GM23338 (cell line): ENCODE results near the gene UBE2E2. TPM values are rescaled to one million over a fixed set of nuclear protein-coding genes. Genes with fewer than 3 reads are reported as not detected.

Source experiments
- ATAC-seq: fragments of 200-7000 bp; cut with Tn5 transposase; 3 replicates; pipeline ENCODE4 v1.9.1; 2020
- DNase-seq: peaks from one replicate; pipeline ENCODE4 v3.0.0-alpha.2; 2015; ENCODE audit warnings: low spot score
- H2AFZ ChIP-seq: fragments of 200-600 bp; sonication (generic); 2 replicates; pipeline ENCODE4 v1.8.0; 2016; ENCODE audit warnings: antibody characterized with exemption, mild to moderate bottlenecking, moderate library complexity
- H3F3A ChIP-seq: fragments of 200-600 bp; sonication (generic); replicated peaks from 2 replicates; pipeline ENCODE4 v1.8.0; 2017; ENCODE audit warnings: antibody characterized with exemption, mixed run types, low read depth
- H3K27ac ChIP-seq: fragments of 200-600 bp; sonication (generic); 2 replicates; pipeline ENCODE4 v1.6.1; 2016; ENCODE audit warnings: low read depth
- H3K27me3 ChIP-seq: fragments of 200-600 bp; sonication (generic); 2 replicates; pipeline ENCODE4 v1.8.0; 2016; ENCODE audit warnings: mild to moderate bottlenecking, mixed run types, moderate library complexity; ENCODE audit not compliant: insufficient read depth
- H3K36me3 ChIP-seq: fragments of 200-600 bp; sonication (generic); 2 replicates; pipeline ENCODE4 v1.8.0; 2016; ENCODE audit warnings: mild to moderate bottlenecking; ENCODE audit not compliant: insufficient read depth
- H3K4me1 ChIP-seq: fragments of 200-600 bp; sonication (generic); 2 replicates; pipeline ENCODE4 v1.8.0; 2016; ENCODE audit warnings: mild to moderate bottlenecking, moderate library complexity; ENCODE audit not compliant: insufficient read depth
- H3K4me2 ChIP-seq: fragments of 200-600 bp; sonication (generic); 2 replicates; pipeline ENCODE4 v1.7.1; 2017; ENCODE audit warnings: mixed run types
- H3K4me3 ChIP-seq: fragments of 200-600 bp; sonication (generic); 2 replicates; pipeline ENCODE4 v1.6.1; 2016; ENCODE audit warnings: mixed run types
- H3K79me2 ChIP-seq: fragments of 200-600 bp; sonication (generic); replicated peaks from 2 replicates; pipeline ENCODE4 v1.8.0; 2017; ENCODE audit warnings: mild to moderate bottlenecking; ENCODE audit not compliant: insufficient read depth
- H3K9me2 ChIP-seq: fragments of 200-600 bp; sonication (generic); 2 replicates; pipeline ENCODE4 v1.8.0; 2017; ENCODE audit not compliant: insufficient read depth
- H4K20me1 ChIP-seq: fragments of 200-600 bp; sonication (generic); replicated peaks from 2 replicates; pipeline ENCODE4 v1.8.0; 2017; ENCODE audit warnings: mild to moderate bottlenecking; ENCODE audit not compliant: insufficient read depth
- H3K27ac Mint-ChIP-seq: 2 replicates; pipeline ENCODE4 v1.8.0; 2020; ENCODE audit warnings: inconsistent platforms, mild to moderate bottlenecking, moderate library complexity, mixed read lengths
- H3K27me3 Mint-ChIP-seq: 3 replicates; pipeline ENCODE4 v1.8.0; 2022; ENCODE audit warnings: low read depth, mild to moderate bottlenecking, moderate library complexity, mixed read lengths, inconsistent platforms; ENCODE audit not compliant: insufficient read depth, poor library complexity
- H3K36me3 Mint-ChIP-seq: 3 replicates; pipeline ENCODE4 v1.8.0; 2021; ENCODE audit warnings: low read depth, mild to moderate bottlenecking, inconsistent platforms, moderate library complexity, mixed read lengths
- H3K4me1 Mint-ChIP-seq: 3 replicates; pipeline ENCODE4 v1.8.0; 2020; ENCODE audit warnings: mild to moderate bottlenecking, inconsistent platforms, mixed read lengths
- H3K4me3 Mint-ChIP-seq: 3 replicates; pipeline ENCODE4 v1.8.0; 2021; ENCODE audit warnings: moderate library complexity, mild to moderate bottlenecking, inconsistent platforms, mixed read lengths
- H3K9me3 Mint-ChIP-seq: 3 replicates; pipeline ENCODE4 v1.8.0; 2020; ENCODE audit warnings: moderate library complexity, mild to moderate bottlenecking, inconsistent platforms, mixed read lengths
- CREB1 ChIP-seq: fragments of 250-450 bp; sonication (Bioruptor Pico); IDR thresholded peaks from 2 replicates; pipeline ENCODE4 v1.5.0; 2020; ENCODE audit warnings: low read depth, mild to moderate bottlenecking, moderate library complexity
- EZH2 ChIP-seq: fragments of 200-600 bp; sonication (generic); IDR thresholded peaks from one replicate; pipeline ENCODE4 v1.8.0; 2017; ENCODE audit warnings: antibody characterized with exemption, mild to moderate bottlenecking, low read depth; ENCODE audit not compliant: unreplicated experiment
- EZH2phosphoT487 ChIP-seq: fragments of 200-600 bp; sonication (generic); IDR thresholded peaks from one replicate; pipeline ENCODE4 v1.8.1; 2018; ENCODE audit warnings: antibody characterized with exemption; ENCODE audit not compliant: unreplicated experiment
- NANOG ChIP-seq: IDR thresholded peaks from 2 replicates; pipeline ENCODE4 v1.6.1; 2016; ENCODE audit warnings: antibody characterized with exemption, borderline replicate concordance
- POLR2AphosphoS5 ChIP-seq: IDR thresholded peaks from 2 replicates; pipeline ENCODE4 v1.6.1; 2016; ENCODE audit warnings: antibody characterized with exemption, low read depth
- REST ChIP-seq: IDR thresholded peaks from one replicate; pipeline ENCODE4 v1.6.1; 2018; ENCODE audit warnings: antibody characterized with exemption; ENCODE audit not compliant: unreplicated experiment
- STAT1 ChIP-seq: IDR thresholded peaks from one replicate; pipeline ENCODE4 v1.6.1; 2016; ENCODE audit warnings: antibody characterized with exemption; ENCODE audit not compliant: unreplicated experiment
- ZNF114 ChIP-seq: fragments of 250-450 bp; sonication (Bioruptor Pico); IDR thresholded peaks from 2 replicates; pipeline ENCODE4 v1.5.0; 2020; ENCODE audit warnings: mild to moderate bottlenecking, moderate library complexity
- ZNF331 ChIP-seq: fragments of 250-450 bp; sonication (Bioruptor Pico); IDR thresholded peaks from 2 replicates; pipeline ENCODE4 v1.5.0; 2020; ENCODE audit warnings: low read depth, mild to moderate bottlenecking, moderate library complexity
- ZNF462 ChIP-seq: fragments of 250-450 bp; sonication (Bioruptor Pico); IDR thresholded peaks from 2 replicates; pipeline ENCODE4 v1.5.0; 2020; ENCODE audit warnings: mild to moderate bottlenecking, moderate library complexity
- polyA plus RNA-seq: library from polyadenylated mRNA; unstranded; fragments of >200 nt; fragmentation: Nextera tagmentation; extraction: Ambion mirVana; gene quantifications from 2 replicates; pipeline ENCODE4 v1.2.1, GENCODE V29; 2016
- total RNA-seq: library from RNA; depleted of rRNA; stranded (reverse); fragments of >200 nt; shearing (Covaris generic); gene quantifications from 2 replicates; pipeline ENCODE4 v1.2.3, GENCODE V29; 2014
- TF ChIP-seq, protein P1 (sequence below): IDR thresholded peaks from 2 replicates; pipeline ENCODE4 v1.6.1; 2016; ENCODE audit warnings: antibody characterized with exemption

UBE2E2 gene
- total and polyA plus RNA-seq, 2 experiments from 2014 or later: 86.9 to 169 TPM

GRCh38 chr3:23533996-23534395, 330.9 kb downstream of the UBE2E2 start (continued):
- no peak for TF ChIP-seq REST
- TF ChIP-seq POLR2AphosphoS5: no peak
- TF ChIP-seq NANOG: no peak

- peaks cover 2% of the 10 kb centered on the region for H3K27me3 Mint-ChIP-seq
- no peaks in the 10 kb centered on the region for H4K20me1 ChIP-seq
- DNase-seq: peak; percentile 58
Measured at GRCh38 chr3:23537101-23537551, 334.0 kb downstream of the UBE2E2 start.

More at GRCh38 chr3:23537101-23537551, 334.0 kb downstream of the UBE2E2 start:
- Mint-ChIP-seq H3K36me3 (no peaks in the 10 kb centered on the region), H3K4me3 (no peak overlapping the region), H3K27ac (peak overlapping the region; percentile 12; the same call in 1 of the 2 replicates), H3K9me3 (no peaks in the 10 kb centered on the region), H3K4me1 (peaks cover 15% of the 10 kb centered on the region)
- Histone ChIP-seq H3K36me3 (no peaks in the 10 kb centered on the region), H3K4me3 (no peak overlapping the region), H3K27ac (peak overlapping the region; percentile 43; the same call in 1 of the 2 replicates), H3K4me2 (no peak overlapping the region), H3K79me2 (no peaks in the 10 kb centered on the region), H3F3A (no peaks in the 10 kb centered on the region), H2AFZ (no peak overlapping the region), H3K4me1 (peaks cover 16% of the 10 kb centered on the region), H3K27me3 (no peaks in the 10 kb centered on the region), H3K9me2 (no peaks in the 10 kb centered on the region)
- peak; percentile 97 for ATAC-seq
- no peak for TF ChIP-seq STAT1
- no peak for TF ChIP-seq CREB1 (CRISPR knock-in tag)
- TF ChIP-seq ZNF331: no peak
- no peak for TF ChIP-seq REST
- TF ChIP-seq EZH2phosphoT487: no peak
- TF ChIP-seq POLR2AphosphoS5: no peak
- no peak for TF ChIP-seq EZH2
- TF ChIP-seq, protein P1, sequence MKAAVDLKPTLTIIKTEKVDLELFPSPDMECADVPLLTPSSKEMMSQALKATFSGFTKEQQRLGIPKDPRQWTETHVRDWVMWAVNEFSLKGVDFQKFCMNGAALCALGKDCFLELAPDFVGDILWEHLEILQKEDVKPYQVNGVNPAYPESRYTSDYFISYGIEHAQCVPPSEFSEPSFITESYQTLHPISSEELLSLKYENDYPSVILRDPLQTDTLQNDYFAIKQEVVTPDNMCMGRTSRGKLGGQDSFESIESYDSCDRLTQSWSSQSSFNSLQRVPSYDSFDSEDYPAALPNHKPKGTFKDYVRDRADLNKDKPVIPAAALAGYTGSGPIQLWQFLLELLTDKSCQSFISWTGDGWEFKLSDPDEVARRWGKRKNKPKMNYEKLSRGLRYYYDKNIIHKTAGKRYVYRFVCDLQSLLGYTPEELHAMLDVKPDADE: no peak
- TF ChIP-seq ZNF114 (CRISPR knock-in tag): no peak
- TF ChIP-seq ZNF462 (CRISPR knock-in tag): no peak
